Activated effector memory CD4-positive, alpha-beta T cell treated with Interleukin-2 at 50 U/mL for 16 hours (primary cell): Measurements from ENCODE around the gene RBM5.

Experiments
- DNase-seq: peaks from one replicate; pipeline ENCODE4 v3.0.0-alpha.2; 2020

RBM5 gene

GRCh38 chr3:50122071-50122470 is 33.4 kb downstream of the RBM5 start:
- DNase-seq: no peak

GRCh38 chr3:50122661-50123391 is 34.1 kb downstream of the RBM5 start:
- no peak for DNase-seq

- no peak for DNase-seq
These were observed 34.8 kb downstream of the RBM5 start for GRCh38 chr3:50123394-50124051.

- DNase-seq: no peak
These were observed 35.5 kb downstream of the RBM5 start for GRCh38 chr3:50124052-50124799.

GRCh38 chr3:50124800-50125178 is 36.1 kb downstream of the RBM5 start:
- no peak for DNase-seq

- DNase-seq: no peak
These were observed 37.0 kb downstream of the RBM5 start for GRCh38 chr3:50125541-50126286.

- DNase-seq: no peak
These were observed 37.8 kb downstream of the RBM5 start for GRCh38 chr3:50126287-50127211.

- DNase-seq: no peak
These were observed 38.6 kb downstream of the RBM5 start for GRCh38 chr3:50127251-50127691.

- DNase-seq: no peak
These were observed 39.3 kb downstream of the RBM5 start for GRCh38 chr3:50128001-50128400.

GRCh38 chr3:50130436-50130835 is 41.7 kb downstream of the RBM5 start:
- DNase-seq: no peak

GRCh38 chr3:50132421-50133282 is 43.9 kb downstream of the RBM5 start:
- DNase-seq: no peak

GRCh38 chr3:50133283-50133615 is 44.5 kb downstream of the RBM5 start:
- no peak for DNase-seq

- DNase-seq: no peak
These were observed 45.6 kb downstream of the RBM5 start for GRCh38 chr3:50134367-50134766.

GRCh38 chr3:50135964-50136363 is 47.2 kb downstream of the RBM5 start:
- no peak for DNase-seq

- no peak for DNase-seq
These were observed 48.1 kb downstream of the RBM5 start for GRCh38 chr3:50136714-50137405.

- no peak for DNase-seq
These were observed 48.8 kb downstream of the RBM5 start for GRCh38 chr3:50137531-50137930.

GRCh38 chr3:50138266-50139200 is 49.8 kb downstream of the RBM5 start:
- no peak for DNase-seq

GRCh38 chr3:50139308-50139707 is 50.6 kb downstream of the RBM5 start:
- no peak for DNase-seq

- DNase-seq: no peak
These were observed 51.2 kb downstream of the RBM5 start for GRCh38 chr3:50139718-50140423.
